NB4 (cell line): ENCODE data around the gene ETV6.

Source experiments
- MYC ChIP-seq: IDR thresholded peaks from 2 replicates; pipeline ENCODE4 v1.6.1; 2011; ENCODE audit warnings: low read depth, low read length
- POLR2A ChIP-seq: IDR thresholded peaks from 2 replicates; pipeline ENCODE4 v1.6.1; 2011; ENCODE audit warnings: mild to moderate bottlenecking; ENCODE audit not compliant: insufficient read length; ENCODE audit errors: extremely low read depth
- TF ChIP-seq, protein P1 (sequence below): IDR thresholded peaks from one replicate; pipeline ENCODE4 v1.5.1; 2012; ENCODE audit warnings: low read depth, low read length

DNA sequence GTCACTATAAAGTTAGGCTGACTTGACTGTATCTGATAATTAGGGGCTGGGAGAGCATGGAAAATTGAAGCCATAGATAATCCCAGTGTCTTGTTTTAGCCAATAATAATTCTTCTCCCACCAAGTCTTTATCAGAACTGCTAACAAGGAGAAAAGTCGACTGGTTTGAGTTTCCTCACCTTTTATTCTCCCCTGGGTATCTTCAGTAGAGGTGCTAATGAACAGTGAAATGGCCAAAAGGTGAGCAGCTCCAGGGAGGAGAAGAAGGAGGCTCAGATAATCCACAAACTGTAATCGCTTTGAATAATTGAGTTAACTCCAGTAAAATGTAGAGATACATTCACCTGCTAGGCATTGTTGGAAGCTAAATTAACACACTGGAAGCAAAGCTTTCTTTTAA is 72.6 kb downstream of the ETV6 start:
- TF ChIP-seq POLR2A (no peak), MYC (no peak)
- TF ChIP-seq, protein P1, sequence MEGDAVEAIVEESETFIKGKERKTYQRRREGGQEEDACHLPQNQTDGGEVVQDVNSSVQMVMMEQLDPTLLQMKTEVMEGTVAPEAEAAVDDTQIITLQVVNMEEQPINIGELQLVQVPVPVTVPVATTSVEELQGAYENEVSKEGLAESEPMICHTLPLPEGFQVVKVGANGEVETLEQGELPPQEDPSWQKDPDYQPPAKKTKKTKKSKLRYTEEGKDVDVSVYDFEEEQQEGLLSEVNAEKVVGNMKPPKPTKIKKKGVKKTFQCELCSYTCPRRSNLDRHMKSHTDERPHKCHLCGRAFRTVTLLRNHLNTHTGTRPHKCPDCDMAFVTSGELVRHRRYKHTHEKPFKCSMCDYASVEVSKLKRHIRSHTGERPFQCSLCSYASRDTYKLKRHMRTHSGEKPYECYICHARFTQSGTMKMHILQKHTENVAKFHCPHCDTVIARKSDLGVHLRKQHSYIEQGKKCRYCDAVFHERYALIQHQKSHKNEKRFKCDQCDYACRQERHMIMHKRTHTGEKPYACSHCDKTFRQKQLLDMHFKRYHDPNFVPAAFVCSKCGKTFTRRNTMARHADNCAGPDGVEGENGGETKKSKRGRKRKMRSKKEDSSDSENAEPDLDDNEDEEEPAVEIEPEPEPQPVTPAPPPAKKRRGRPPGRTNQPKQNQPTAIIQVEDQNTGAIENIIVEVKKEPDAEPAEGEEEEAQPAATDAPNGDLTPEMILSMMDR = no peak
